Neural progenitor cell (in vitro differentiated cells): ENCODE data around the gene ARHGAP31. TPM values are rescaled to one million over a fixed set of nuclear protein-coding genes. Genes with fewer than 3 reads are reported as not detected.
A peak's percentile ranks its signal among the peaks of the same experiment; 100 is the strongest.

Experiments
- DNase-seq: peaks from one replicate; pipeline ENCODE4 v3.0.0-alpha.2; 2016; ENCODE audit warnings: low spot score
- H2AFZ ChIP-seq: fragments of 200-600 bp; sonication (generic); replicated peaks from 2 replicates; pipeline ENCODE4 v1.6.1; 2016; ENCODE audit warnings: antibody characterized with exemption
- H3F3A ChIP-seq: fragments of 200-600 bp; sonication (generic); 2 replicates; pipeline ENCODE4 v1.6.1; 2016; ENCODE audit warnings: antibody characterized with exemption, low read depth
- H3K27ac ChIP-seq: fragments of 200-600 bp; sonication (generic); 2 replicates; pipeline ENCODE4 v1.5.1; 2016; ENCODE audit warnings: mild to moderate bottlenecking
- H3K27me3 ChIP-seq: fragments of 200-600 bp; sonication (generic); 2 replicates; pipeline ENCODE4 v1.6.1; 2016; ENCODE audit warnings: mild to moderate bottlenecking, moderate library complexity
- H3K36me3 ChIP-seq: fragments of 200-600 bp; sonication (generic); 2 replicates; pipeline ENCODE4 v1.5.1; 2016
- H3K4me1 ChIP-seq: fragments of 200-600 bp; sonication (generic); 2 replicates; pipeline ENCODE4 v1.6.1; 2016; ENCODE audit warnings: mixed run types
- H3K4me2 ChIP-seq: fragments of 200-600 bp; sonication (generic); 2 replicates; pipeline ENCODE4 v1.6.1; 2016
- H3K4me3 ChIP-seq: fragments of 200-600 bp; sonication (generic); 2 replicates; pipeline ENCODE4 v1.5.1; 2016
- H3K79me2 ChIP-seq: fragments of 200-600 bp; sonication (generic); 2 replicates; pipeline ENCODE4 v1.6.1; 2016; ENCODE audit warnings: low read depth
- H3K9ac ChIP-seq: fragments of 200-600 bp; sonication (generic); 2 replicates; pipeline ENCODE4 v1.6.1; 2016
- H3K9me3 ChIP-seq: fragments of 200-600 bp; sonication (generic); 2 replicates; pipeline ENCODE4 v1.5.1; 2016; ENCODE audit warnings: low read depth
- H4K20me1 ChIP-seq: fragments of 200-600 bp; sonication (generic); 2 replicates; pipeline ENCODE4 v1.6.1; 2016; ENCODE audit warnings: low read depth
- H3K27ac Mint-ChIP-seq: 3 replicates; pipeline ENCODE4 v1.8.0; 2021; ENCODE audit warnings: mixed read lengths
- H3K27me3 Mint-ChIP-seq: 2 replicates; pipeline ENCODE4 v1.8.0; 2022; ENCODE audit warnings: low read depth, mild to moderate bottlenecking, inconsistent platforms, moderate library complexity, mixed read lengths; ENCODE audit not compliant: insufficient read depth
- H3K36me3 Mint-ChIP-seq: 3 replicates; pipeline ENCODE4 v1.8.0; 2021; ENCODE audit warnings: mixed read lengths
- H3K4me1 Mint-ChIP-seq: 3 replicates; pipeline ENCODE4 v1.8.0; 2021; ENCODE audit warnings: mixed read lengths
- H3K4me3 Mint-ChIP-seq: 3 replicates; pipeline ENCODE4 v1.8.0; 2021; ENCODE audit warnings: mild to moderate bottlenecking, moderate library complexity, mixed read lengths
- H3K9me3 Mint-ChIP-seq: 3 replicates; pipeline ENCODE4 v1.8.0; 2020; ENCODE audit warnings: mixed read lengths
- EZH2 ChIP-seq: fragments of 200-600 bp; sonication (generic); IDR thresholded peaks from 2 replicates; pipeline ENCODE4 v1.6.1; 2017; ENCODE audit warnings: antibody characterized with exemption, mild to moderate bottlenecking, moderate library complexity
- EZH2phosphoT487 ChIP-seq: fragments of 200-600 bp; sonication (generic); IDR thresholded peaks from 2 replicates; pipeline ENCODE4 v1.6.1; 2017; ENCODE audit warnings: antibody characterized with exemption
- total RNA-seq: library from RNA; depleted of rRNA; stranded (reverse); fragments of >200 nt; gene quantifications from 2 replicates; pipeline ENCODE4 v1.2.3, GENCODE V29; 2015; ENCODE audit warnings: low replicate concordance
- TF ChIP-seq, protein P1 (sequence below): fragments of 200-600 bp; sonication (generic); IDR thresholded peaks from 2 replicates; pipeline ENCODE4 v1.5.1; 2017; ENCODE audit warnings: antibody characterized with exemption, mild to moderate bottlenecking

ARHGAP31 gene
- total RNA-seq, 1 donor from 2014 or later, result 0.13 TPM

DNA sequence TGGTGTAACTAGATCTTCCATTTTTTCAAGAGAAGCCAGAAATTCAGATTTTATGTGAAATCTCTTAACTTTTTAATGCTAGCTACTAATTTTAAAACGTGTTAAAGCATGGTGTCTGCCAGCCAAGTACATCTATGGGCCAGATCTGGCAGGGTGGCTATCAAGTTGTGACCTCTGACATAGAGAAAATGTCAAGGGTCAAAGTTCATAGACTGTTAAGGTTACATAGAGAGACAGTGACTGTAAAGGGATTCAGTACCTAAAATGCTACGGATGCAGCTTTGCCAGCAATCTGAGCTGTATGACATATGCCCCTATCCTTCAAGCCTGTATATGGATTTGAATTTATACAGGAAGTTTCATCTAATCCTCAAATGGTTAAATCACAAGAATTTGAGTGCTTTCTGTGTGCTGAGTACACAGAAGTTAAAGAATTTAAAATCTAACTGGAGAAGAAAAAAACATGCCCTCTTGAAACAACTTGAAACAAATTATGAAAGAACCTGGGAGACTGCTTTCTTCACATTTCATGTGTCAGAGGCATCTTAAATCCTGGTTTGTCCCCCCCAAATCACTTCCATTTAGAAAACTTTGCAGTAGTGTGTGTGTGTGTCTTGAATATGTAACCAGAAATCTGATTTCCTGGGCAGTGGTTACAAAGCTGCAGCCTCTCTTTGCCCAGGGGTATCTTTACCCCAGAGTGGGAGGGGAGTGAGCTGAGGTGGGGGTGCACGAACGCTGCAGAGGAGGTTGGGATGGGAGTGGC is 895 bp upstream of the ARHGAP31 start:
- no peaks in the 10 kb centered on the region for H3F3A ChIP-seq
- peaks cover 65% of the 10 kb centered on the region for H3K27me3 ChIP-seq
- H3K4me1 ChIP-seq, result peaks cover 13% of the 10 kb centered on the region
- H3K4me2 ChIP-seq, result peak overlapping the region; percentile 96
- no peaks in the 10 kb centered on the region for H4K20me1 ChIP-seq
- H3K27me3 Mint-ChIP-seq, result no peaks in the 10 kb centered on the region
- peak overlapping the region; percentile 95 for H2AFZ ChIP-seq
- H3K27ac Mint-ChIP-seq, result peak overlapping the region; percentile 8
- no peaks in the 10 kb centered on the region for H3K9me3 Mint-ChIP-seq
- H3K4me3 ChIP-seq, result peak overlapping the region; percentile 70
- DNase-seq, result no peak
- peak overlapping the region; percentile 92 for H3K4me3 Mint-ChIP-seq
- H3K36me3 Mint-ChIP-seq, result no peaks in the 10 kb centered on the region
- H3K79me2 ChIP-seq, result no peaks in the 10 kb centered on the region
- no peak overlapping the region for H3K27ac ChIP-seq
- peaks cover 31% of the 10 kb centered on the region for H3K4me1 Mint-ChIP-seq
- TF ChIP-seq, protein P1, sequence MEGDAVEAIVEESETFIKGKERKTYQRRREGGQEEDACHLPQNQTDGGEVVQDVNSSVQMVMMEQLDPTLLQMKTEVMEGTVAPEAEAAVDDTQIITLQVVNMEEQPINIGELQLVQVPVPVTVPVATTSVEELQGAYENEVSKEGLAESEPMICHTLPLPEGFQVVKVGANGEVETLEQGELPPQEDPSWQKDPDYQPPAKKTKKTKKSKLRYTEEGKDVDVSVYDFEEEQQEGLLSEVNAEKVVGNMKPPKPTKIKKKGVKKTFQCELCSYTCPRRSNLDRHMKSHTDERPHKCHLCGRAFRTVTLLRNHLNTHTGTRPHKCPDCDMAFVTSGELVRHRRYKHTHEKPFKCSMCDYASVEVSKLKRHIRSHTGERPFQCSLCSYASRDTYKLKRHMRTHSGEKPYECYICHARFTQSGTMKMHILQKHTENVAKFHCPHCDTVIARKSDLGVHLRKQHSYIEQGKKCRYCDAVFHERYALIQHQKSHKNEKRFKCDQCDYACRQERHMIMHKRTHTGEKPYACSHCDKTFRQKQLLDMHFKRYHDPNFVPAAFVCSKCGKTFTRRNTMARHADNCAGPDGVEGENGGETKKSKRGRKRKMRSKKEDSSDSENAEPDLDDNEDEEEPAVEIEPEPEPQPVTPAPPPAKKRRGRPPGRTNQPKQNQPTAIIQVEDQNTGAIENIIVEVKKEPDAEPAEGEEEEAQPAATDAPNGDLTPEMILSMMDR, result no peak
- TF ChIP-seq EZH2phosphoT487, result no peak
- TF ChIP-seq EZH2, result no peak
- H3K9ac ChIP-seq, result no peak overlapping the region
- no peaks in the 10 kb centered on the region for H3K36me3 ChIP-seq
- H3K9me3 ChIP-seq, result no peaks in the 10 kb centered on the region

DNA sequence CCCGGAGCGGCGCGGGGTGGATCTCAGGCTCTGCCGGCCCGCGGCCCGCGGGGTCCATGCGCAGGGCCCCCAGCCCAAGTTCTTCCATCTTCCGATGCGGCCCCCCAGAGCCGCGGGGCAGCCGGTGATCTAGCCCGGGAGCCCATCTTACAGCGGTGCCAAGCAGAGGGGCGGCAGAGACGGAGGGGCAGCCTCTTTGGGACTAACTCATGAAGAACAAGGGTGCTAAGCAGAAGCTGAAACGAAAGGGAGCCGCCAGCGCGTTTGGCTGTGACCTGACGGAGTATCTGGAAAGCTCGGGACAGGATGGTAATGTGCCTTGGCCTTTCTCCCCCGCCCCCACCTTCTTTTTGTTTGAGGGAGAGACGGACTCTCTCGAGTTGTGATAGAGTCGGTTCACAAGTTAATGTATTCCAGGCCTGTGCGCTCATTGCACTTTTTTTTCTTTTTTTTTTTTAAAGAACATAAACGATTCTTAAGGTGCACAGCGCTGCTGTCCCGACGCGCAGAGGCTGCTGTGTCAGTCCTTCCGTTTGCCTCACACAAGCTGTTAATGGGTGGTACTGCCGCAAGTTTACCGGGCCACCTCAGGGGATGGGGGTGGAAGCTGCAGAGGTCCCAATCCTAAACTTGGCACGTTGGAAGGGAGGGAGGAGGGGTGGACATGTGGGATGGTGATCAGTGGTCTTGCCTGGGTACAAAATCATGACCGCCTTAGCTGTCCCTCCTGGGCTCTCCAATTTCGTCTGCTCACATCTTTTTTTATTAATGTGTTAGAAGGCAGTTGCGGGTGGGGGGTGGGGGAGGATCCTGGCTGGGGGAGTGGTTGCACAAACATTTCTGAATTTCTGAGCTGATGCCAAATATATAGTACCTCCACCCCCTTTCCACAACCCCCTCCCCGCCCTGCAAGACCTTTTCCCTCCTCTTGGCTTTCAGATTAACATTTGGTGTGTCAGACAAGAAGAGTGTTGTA is 801 bp downstream of the ARHGAP31 start:
- peaks cover 82% of the 10 kb centered on the region for H3K27me3 ChIP-seq
- H3K79me2 ChIP-seq, result no peaks in the 10 kb centered on the region

More for the DNA sequence above, 801 bp downstream of the ARHGAP31 start:
- H3K36me3 Mint-ChIP-seq, result no peaks in the 10 kb centered on the region
- H3K4me1 Mint-ChIP-seq, result peaks cover 31% of the 10 kb centered on the region
- Histone ChIP-seq H3K4me1 (peaks cover 13% of the 10 kb centered on the region), H3K27ac (no peak overlapping the region), H3F3A (no peaks in the 10 kb centered on the region), H3K9me3 (no peaks in the 10 kb centered on the region), H3K4me2 (peak overlapping the region; percentile 96), H4K20me1 (no peaks in the 10 kb centered on the region), H3K9ac (no peak overlapping the region), H2AFZ (peak overlapping the region; percentile 95), H3K4me3 (peak overlapping the region; percentile 70), H3K36me3 (no peaks in the 10 kb centered on the region)
- H3K9me3 Mint-ChIP-seq, result no peaks in the 10 kb centered on the region
- DNase-seq, result peak; percentile 46
- no peaks in the 10 kb centered on the region for H3K27me3 Mint-ChIP-seq
- TF ChIP-seq EZH2phosphoT487 (peak; percentile 42), EZH2 (no peak)
- TF ChIP-seq, protein P1, result no peak
- peak overlapping the region; percentile 42 for H3K27ac Mint-ChIP-seq
- H3K4me3 Mint-ChIP-seq, result peak overlapping the region; percentile 92
